GM10847 (cell line): ENCODE results near the gene FARP1.

Experiments
- POLR2A ChIP-seq: IDR thresholded peaks from 2 replicates; pipeline ENCODE4 v1.6.1; 2011; ENCODE audit not compliant: insufficient read length; ENCODE audit errors: extremely low read depth

Gene FARP1, protein sequence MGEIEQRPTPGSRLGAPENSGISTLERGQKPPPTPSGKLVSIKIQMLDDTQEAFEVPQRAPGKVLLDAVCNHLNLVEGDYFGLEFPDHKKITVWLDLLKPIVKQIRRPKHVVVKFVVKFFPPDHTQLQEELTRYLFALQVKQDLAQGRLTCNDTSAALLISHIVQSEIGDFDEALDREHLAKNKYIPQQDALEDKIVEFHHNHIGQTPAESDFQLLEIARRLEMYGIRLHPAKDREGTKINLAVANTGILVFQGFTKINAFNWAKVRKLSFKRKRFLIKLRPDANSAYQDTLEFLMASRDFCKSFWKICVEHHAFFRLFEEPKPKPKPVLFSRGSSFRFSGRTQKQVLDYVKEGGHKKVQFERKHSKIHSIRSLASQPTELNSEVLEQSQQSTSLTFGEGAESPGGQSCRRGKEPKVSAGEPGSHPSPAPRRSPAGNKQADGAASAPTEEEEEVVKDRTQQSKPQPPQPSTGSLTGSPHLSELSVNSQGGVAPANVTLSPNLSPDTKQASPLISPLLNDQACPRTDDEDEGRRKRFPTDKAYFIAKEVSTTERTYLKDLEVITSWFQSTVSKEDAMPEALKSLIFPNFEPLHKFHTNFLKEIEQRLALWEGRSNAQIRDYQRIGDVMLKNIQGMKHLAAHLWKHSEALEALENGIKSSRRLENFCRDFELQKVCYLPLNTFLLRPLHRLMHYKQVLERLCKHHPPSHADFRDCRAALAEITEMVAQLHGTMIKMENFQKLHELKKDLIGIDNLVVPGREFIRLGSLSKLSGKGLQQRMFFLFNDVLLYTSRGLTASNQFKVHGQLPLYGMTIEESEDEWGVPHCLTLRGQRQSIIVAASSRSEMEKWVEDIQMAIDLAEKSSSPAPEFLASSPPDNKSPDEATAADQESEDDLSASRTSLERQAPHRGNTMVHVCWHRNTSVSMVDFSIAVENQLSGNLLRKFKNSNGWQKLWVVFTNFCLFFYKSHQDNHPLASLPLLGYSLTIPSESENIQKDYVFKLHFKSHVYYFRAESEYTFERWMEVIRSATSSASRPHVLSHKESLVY

GRCh38 chr13:98142380-98143156 lies at the start of gene FARP1:
Gene FARP1, plus strand, starts transcription at chr13:98143094. Its CDS starts 70,149 bp downstream, at chr13:98213243.
- no peak for TF ChIP-seq POLR2A

DNA sequence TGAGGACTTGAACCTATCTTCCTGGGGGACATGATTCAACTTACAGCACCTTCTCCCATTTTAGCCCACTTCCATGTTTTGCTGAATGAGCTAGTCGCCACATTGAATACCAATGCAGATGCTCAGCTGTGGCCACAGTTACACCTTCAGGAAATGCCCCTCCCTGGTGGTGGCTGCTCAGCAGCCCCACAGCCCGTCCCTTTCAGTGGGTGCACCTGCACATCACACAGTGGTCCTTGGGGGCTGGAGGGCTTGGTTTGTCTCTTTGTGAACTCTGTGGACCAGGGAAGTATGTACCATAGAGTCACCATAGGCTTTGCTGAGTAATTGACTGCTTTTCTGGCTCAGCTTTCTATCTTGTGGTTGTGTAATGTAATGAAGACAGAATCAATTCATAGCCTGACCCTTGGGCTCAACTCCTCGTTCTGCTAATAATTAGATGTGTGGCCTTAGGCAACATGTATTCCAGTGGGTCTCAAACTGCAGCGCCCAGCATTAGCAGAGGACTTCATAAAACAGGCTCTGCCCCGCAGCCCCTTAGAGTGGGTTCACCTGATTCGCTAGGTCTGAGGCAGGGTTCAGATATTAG lies 48.1 kb upstream of the FARP1 start:
- no peak for TF ChIP-seq POLR2A

DNA sequence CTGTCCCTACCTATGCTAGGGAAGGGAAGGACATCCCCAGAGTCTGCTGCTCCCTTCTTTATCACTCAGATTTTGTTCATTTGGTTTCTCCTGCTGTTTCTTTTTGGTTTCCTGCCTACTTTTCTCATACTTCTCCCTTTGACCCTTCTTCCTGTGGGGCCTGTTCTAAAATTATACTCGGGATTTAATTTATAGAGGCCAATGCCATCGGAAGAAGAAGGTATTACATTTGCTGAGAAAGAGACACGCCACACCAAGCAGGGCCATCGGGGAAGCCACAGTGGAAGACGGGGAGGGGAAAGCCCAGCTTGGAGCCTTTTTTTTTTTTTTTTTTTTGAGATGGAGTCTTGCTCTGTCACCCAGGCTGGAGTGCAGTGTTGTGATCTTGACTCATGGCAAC lies 46.8 kb upstream of the FARP1 start:
- no peak for TF ChIP-seq POLR2A

DNA sequence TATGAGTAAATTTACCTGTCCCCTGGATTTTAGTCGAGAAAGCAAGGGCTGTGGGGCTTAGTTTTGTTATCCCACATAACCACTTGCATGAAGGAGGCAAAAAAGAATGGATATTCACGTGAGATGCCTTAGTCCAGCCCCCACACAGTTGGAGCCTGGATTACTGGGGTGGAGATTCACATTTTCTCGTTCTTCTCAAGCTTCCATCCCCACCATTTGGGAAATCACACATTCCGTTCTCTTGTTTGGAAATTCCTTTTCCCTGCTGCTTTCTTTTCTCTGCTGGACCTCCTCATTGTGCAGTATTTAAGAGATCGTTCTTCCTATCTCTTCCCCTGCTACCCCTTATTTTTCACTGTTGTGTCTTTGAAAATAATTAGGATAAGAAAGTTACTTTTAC lies 45.1 kb upstream of the FARP1 start:
- no peak for TF ChIP-seq POLR2A

- TF ChIP-seq POLR2A: no peak
These were observed 44.4 kb upstream of the FARP1 start for GRCh38 chr13:98098516-98098915.

- TF ChIP-seq POLR2A: no peak
These were observed 43.3 kb upstream of the FARP1 start for GRCh38 chr13:98099627-98100026.

- no peak for TF ChIP-seq POLR2A
These were observed 42.4 kb upstream of the FARP1 start for GRCh38 chr13:98100481-98100880.

DNA sequence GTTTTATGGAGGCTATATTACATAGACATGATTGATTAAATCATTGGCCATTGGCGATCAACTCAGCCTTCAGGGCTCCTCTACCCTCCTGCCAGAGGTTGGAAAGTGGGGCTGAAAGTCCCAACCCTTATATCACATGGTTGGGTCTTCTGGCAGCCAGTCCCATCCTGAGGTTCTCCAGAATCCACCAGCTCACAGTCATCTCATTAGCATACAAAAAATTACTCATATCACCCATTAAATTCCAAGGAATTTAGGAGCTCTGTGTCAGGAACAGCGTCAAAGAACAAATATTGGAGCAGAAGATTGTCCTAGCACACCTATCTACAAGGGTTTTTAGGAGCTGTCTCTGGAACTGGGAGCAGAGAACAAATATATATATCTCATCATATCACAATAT lies 39.4 kb upstream of the FARP1 start:
- no peak for TF ChIP-seq POLR2A

DNA sequence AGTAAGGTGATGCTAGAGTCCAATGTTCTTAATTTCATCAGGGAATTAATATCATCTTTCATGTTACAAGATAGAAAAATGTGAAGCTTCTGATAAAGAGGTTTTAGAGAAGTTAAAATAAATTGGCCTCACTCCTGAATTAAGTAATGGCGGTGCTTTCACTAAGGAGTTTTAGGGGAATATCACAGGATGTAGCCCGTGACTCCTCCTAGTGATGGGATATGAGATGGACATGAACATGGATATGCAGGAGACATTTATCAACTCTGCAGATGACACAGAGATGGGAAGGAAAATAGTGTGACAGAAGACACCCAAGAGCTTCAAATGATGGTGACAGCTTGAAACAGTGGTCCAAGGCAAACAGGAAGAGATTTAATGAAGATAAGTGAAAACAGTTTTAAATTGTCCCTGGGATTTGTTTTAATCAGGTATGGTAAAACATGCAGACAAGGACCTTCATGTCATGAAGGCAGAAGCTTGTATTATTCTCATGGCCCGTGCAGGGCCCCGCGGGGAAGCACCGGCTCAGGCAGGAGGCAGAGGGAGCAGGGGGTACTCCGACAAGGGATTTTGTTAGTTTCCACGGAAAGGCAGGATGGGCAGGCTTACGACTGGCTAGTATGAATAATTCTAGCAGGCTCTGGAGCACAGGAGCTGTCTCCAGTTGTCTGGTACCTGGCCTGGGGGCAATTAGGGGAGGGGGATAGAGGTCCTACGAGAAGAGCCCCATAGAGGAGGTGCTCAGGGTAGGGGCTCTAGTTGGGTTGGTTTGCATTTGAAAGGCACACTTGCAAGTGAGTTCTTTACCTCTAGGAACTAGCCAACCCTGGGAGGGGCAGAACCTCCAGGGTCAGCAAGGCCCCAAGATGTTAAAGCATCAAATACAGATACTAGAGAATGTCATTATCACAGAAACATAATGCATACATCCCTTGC lies 38.7 kb upstream of the FARP1 start:
- no peak for TF ChIP-seq POLR2A

DNA sequence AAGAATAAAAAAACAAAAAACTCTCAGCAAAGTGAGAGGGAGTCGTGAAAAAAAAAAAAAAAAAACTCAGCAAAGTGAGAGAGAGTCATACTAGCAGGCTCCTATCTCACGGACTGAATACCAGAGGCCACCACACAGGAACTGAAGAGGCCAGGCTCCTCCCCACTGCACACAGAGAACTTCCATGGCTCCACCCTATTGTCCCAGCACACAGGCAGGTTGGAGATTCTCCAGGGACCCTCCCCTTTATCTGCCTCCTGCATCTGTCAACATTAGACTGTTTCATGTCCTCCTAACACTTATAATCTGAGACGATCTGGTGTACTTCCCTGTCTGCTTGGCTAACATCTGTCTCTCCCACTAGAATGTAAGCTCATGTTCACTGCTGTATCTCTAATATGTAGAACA lies 37.0 kb upstream of the FARP1 start:
- no peak for TF ChIP-seq POLR2A

- no peak for TF ChIP-seq POLR2A
These were observed 34.6 kb upstream of the FARP1 start for GRCh38 chr13:98108341-98108740.

DNA sequence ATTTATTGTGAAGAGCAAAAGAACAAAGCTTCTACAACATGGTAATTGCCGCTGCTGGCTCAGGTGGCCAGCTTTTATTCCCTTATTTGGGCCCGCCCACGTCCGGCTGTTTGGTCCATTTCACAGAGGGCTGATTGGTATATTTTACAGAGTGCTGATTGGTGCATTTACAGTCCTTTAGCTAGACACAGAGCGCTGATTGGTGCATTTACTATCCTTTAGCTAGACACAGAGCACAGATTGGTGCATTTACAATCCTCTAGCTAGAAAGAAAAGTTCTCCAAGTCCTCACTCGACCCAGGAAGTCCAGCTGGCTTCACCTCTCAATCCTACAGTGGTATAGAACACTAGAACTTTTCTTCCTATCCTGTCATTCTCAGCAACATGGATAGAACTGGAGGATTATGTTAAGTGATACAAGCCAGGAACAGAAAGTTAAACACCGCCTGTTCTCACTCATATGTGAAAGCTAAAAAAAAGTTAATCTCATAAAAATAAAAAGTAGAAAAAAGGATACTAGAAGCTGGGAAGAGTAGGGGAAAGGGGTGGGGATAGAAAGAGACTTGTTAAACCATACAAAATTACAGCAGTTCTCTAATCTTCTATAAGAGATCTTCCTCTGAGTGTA lies 33.6 kb upstream of the FARP1 start:
- no peak for TF ChIP-seq POLR2A

DNA sequence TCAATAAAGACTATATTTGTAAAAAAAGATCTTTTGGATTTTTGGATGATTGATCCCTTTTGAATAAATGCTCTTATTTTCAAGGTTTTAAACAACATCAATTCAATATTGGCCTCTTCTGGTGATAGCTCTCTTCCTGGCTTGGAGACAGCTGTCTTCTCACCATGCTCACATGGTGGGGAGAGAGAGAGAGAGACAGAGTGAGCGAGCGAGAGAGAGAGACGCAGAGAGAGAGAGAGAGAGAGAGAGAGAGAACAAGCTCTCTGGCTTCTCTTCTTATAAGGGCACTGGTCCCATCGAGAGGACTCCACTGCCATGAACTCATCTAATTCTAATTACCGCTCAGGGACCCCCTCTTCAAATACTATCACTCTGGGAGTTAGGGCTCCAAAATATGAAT lies 32.1 kb upstream of the FARP1 start:
- no peak for TF ChIP-seq POLR2A
